GM21515 (cell line): Measurements from ENCODE around the gene RPL37.
"Not testable (repeated sequence)": the region's sequence is repeated elsewhere in the genome, so short reads cannot be mapped to it uniquely, and the experiment has no call there.

Experiments used
- ATAC-seq: cut with Tn5 transposase; IDR thresholded peaks from one replicate; pipeline ENCODE4 v1.9.1; 2021; ENCODE audit not compliant: unreplicated experiment

The RPL37 gene

GRCh38 chr5:40834849-40835787 is at the start of gene RPL37:
Gene RPL37 (minus strand): TSS chr5:40835222. CDS start chr5:40835185, 37 bp downstream.
- ATAC-seq, result peak; percentile 99

DNA sequence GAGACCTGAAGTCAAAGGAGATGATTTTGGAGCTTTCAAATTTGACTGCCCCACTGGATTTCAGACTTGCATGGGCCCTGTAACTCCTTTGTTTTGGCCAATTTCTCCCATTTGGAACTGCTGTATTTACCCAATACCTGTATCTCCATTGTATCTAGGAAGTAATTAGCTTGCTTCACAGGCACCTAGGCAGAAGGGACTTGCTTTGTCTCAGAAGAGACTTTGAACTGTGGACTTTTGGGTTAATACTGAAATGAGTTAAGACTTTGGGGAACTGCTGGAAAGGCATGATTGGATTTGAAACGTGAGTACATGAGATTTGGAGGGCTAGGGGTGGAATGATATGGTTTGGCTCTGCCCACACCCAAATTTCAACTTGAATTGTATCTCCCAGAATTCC is 48.0 kb upstream of the RPL37 start:
- not testable (repeated sequence) for ATAC-seq

GRCh38 chr5:40882291-40882690 is 47.3 kb upstream of the RPL37 start:
- no peak for ATAC-seq

GRCh38 chr5:40879163-40879942 is 44.3 kb upstream of the RPL37 start:
- ATAC-seq, result no peak

GRCh38 chr5:40877371-40877988 is 42.5 kb upstream of the RPL37 start:
- ATAC-seq, result no peak

DNA sequence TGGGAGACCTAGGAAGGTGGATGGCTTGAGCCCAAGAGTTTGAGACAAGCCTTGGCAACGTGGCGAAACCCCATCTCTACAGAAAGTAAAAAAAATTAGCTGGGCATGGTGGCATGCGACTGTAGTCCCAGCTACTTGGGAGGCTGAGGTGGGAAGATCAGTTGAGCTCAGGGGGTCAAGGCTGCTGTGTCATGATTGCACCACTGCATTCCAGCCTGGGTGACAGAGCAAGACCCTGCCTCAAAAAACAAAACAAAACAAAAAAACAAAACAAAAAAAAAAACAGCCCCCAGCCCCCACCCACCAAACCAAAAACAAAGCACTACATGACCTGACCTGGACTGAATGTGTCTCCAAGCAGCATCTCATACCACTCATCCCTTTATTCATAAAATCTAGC is 40.9 kb upstream of the RPL37 start:
- ATAC-seq, result no peak

- no peak for ATAC-seq
These were observed 38.4 kb upstream of the RPL37 start for GRCh38 chr5:40873286-40873880.

- not testable (repeated sequence) for ATAC-seq
These were observed 37.2 kb upstream of the RPL37 start for GRCh38 chr5:40872253-40872652.

DNA sequence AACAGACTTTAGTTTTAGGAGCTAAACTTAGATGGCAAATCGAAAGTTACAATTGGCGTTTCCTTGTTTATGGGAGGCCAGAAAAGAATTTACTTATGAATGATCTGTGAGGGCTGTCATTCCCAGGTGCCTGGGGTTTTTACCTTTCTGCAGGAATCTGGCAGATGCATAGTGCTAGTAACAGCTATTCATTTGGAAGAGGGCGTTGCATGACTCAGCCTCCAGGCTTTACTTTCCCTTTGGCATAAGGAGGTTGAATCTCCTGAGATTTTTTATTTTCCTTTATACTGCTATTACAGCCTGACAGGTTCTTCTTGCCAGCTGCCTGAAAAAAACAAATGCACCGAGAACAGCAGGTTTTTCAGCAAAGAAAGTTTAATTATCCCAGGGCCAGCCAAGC is 36.2 kb upstream of the RPL37 start:
- ATAC-seq, result no peak

- ATAC-seq, result no peak
These were observed 34.4 kb upstream of the RPL37 start for GRCh38 chr5:40869384-40869783.

DNA sequence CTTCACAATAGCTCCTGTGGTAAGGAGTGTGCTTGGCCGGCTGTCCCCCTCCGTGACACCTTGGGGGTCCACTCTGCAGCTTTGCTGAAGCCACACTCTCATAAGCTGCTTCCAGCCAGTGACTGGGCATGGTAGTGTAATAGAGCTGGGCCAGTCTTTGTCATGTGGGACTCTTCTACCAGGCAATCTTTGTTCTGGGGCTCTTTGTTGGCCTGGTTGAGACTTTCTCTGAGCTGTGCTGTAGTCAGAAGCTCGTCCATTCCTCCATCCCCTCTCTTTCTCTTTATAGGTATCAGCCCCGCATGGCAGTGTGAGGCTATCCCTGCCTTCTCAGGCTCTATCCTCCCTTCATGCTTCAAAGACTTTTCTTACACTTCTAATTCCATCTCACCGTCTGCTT is 31.8 kb upstream of the RPL37 start:
- ATAC-seq, result no peak

DNA sequence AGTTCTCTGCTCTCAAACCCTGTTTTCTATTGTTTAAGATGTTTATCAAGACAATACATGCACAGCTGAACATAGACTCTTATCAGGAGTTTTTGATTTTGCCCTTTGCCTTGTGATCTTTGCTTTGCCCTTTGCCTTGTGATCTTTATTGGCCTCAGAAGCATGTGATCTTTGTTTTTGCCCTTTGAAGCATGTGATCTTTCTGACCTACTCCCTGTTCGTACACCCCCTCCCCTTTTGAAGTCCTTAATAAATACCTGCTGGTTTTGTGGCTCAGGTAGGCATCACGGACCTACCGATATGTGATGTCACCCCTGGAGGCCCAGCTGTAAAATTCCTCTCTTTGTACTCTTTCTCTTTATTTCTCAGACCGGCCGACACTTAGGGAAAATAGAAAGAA is 30.0 kb upstream of the RPL37 start:
- not testable (repeated sequence) for ATAC-seq

DNA sequence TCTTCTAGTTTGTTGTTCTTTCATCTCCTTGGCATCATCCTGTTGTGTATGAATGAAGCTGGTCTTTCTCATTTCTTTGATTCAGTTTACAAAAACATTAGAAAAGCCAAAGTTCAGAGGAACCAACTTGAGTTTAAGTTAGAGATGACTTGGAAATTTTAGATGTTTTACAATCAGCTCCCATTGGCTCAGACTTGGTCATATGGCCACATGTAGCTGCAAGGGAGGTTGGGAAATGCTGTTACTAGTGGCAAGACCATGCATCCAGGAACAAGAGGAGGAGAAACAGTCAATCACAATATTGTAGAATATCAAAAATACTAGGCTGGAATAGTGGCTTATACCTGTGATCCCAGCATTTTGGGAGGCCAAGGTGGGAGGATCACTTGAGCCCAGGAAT is 25.7 kb upstream of the RPL37 start:
- ATAC-seq, result no peak

DNA sequence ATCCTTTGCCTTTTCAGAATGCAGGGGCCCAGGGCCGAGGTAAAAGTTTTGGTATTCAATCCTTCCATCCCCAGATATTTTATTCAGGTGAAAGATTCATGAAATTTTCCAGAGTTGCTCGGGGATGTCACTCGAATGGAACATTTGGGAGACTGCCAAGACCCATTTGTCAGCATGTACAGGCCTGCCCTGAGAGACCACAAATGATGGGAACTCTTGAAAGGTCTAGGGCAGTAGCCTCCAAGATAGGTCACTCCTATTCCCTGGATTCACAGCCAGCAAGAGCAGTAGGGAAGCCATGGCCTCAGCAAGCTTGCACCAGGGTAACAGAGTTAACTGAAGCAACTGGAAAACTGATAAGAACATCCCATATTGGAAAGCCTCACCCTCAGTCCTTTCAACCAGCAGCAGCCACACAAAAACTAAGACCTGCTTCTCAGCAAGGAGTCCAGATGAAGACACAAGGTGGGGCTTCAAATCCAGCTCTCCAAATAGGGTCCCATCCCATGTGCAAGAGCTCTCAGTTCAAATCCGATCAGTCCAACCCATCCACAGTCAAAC is 18.7 kb upstream of the RPL37 start:
- no peak for ATAC-seq

DNA sequence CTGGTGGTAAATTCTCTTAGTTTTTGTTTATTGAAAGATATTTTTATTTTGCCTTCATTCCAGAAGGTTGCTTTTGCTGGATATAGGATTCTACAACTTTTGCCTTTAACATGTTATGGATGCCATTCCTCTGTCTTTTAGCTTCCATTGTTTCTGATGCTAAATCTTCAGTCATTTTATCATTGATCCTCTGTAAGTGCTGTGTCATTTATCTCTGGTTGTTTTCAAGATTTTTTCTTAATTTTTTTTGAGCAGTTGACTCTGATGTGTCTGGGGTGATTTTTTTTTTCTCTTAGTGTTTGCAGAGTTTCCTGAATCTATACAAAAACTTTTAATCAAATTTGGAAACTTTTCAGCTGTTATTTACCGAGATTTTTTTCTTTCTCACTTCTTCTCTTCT is 12.5 kb upstream of the RPL37 start:
- ATAC-seq, result no peak

DNA sequence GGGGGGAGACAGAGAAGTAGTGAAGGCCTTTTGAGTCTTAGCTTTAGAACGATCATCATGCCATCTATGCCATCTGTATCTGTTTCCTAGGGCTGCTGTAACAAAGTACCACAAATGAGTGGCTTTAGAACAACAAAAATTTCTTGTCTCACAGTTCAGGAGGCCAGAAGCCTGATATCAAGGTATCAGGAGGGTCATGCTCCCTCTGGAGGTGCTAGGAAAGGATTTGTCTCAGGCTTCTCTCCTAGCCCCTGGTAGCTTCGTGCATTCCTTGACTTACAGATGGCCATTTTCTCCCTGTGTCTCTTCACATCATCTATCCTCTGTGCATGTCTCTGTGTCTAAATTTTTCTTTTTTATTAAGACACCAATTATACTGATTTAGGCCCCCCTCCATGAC is 11.3 kb upstream of the RPL37 start:
- no peak for ATAC-seq

DNA sequence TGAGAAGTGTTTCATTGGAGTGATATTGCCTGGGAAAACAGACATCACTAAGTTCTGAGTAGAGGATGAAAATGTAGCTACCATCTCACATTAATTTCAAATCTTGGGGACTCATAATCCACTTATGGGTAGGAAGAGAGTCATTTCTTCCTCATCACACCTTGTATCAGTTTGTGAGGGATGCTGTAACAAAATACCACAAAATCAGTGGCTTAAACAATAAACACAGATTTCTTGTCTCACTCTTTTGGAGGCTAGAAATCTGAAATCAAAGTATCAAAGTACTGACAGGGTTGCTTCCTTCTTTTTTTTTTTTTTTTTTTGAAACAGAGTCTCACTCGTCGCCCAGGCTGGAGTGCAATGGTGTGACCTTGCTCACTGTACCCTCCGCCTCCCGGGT is 9.5 kb upstream of the RPL37 start:
- no peak for ATAC-seq

DNA sequence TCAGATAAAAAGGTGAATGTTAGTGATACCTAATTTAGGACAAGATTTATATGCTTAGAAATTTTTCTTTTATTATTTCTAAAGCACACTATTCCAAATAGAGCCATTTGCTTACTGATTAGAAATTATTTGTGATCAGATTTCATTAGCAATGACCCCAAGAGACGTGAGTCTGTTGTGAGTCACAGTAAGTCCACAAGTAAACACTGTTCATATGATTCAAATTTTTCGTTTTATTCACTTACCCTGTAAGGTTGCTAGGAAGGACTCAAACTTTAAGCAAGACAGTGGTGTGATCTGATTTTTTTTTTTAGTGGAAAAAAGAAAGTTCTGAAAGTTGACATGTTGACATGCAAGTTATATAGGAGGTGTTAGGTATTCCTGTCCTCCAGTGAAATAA is 7.3 kb upstream of the RPL37 start:
- no peak for ATAC-seq

- peak; percentile 49 for ATAC-seq
These were observed 6.2 kb upstream of the RPL37 start, which contains the start of gene CARD6 for GRCh38 chr5:40841068-40841805. Gene CARD6 (plus strand): TSS chr5:40841367. CDS start chr5:40841383, 16 bp downstream.

DNA sequence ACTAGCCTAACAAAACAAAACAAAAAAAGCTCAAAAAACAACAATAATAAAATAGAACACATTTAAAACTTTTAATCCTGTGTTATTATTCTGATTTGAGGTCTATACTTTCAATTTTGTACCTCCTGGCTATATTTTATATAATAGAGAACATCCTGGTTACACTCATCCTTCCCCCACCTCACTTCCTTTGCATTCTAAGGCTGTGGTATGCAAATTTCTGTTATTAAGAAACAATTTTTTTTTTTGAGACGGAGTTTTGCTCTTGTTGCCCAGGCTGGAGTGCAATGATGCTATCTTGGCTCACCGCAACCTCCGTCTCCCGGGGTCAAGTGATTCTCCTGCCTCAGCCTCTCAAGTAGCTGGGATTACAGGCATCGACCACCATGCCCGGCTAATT is 3.1 kb upstream of the RPL37 start:
- ATAC-seq, result no peak
